Measurements from ENCODE around the gene MTG1. TPM values are rescaled to one million over a fixed set of nuclear protein-coding genes. Genes with fewer than 3 reads are reported as not detected.

The MTG1 gene
- total RNA-seq, 2 donors from 2014 or later = 48.7 to 51.2 TPM

DNA sequence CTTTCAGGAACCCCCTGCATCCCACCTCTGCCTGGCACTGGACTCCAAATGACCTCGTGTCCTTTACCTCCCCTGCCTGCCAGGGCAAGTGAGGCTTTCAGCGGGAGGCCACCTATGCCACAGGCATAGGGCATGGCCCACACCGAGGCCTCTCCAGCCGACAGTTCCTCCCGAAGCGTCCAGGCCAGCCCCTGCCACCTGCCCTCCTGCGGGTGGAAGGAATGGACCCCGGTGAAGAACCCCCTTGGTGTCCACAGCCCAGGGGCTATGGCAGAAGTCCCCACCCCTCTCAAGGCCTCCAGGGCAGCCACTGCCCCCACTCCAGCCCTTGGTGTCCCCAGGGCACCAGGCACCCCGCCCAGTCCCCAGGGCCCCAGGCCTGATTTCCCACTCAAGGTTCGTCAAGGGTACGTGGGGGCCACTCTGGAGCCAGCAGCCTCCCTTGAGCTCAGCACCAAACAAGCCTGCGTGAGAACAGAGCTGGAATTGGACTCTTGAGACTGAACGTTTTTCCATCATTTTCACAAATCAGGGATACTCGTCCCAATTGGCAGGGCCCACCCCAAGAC, 39.2 kb upstream of the MTG1 start:
- ATAC-seq (no peak), DNase-seq (no peak)
- H3K4me1 Mint-ChIP-seq = no peaks in the 10 kb centered on the region
- H3K27me3 Mint-ChIP-seq = peaks cover 6% of the 10 kb centered on the region
- H3K36me3 Mint-ChIP-seq (ENCODE audit: low read depth) = no peaks in the 10 kb centered on the region
- H3K9me3 ChIP-seq (ENCODE audit: control insufficient read depth, low read length, poor library complexity, severe bottlenecking) = no peaks in the 10 kb centered on the region
- H3K4me3 Mint-ChIP-seq = no peak overlapping the region
- no peak overlapping the region for H3K27ac Mint-ChIP-seq

DNA sequence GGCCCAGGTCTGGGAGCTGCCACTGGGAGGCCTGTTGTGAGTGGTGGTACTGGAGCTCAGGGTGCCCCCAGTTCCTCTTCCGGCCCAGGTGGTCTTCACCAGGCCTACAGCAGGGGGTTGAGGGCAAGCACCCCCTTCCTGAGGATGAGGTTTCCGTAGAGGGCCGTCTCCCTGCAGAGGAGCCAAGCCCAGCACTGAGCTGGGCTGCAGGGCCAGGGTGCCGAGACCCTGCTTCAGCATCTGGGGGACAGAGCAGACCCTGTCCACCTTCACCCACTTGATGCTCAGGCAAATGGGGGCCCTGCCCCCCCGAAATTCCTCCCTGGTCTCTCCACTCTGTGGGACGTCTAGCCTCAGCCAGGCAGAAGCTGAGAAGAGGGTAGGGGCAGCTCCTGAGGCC, 38.7 kb upstream of the MTG1 start:
- H3K27me3 Mint-ChIP-seq = peaks cover 6% of the 10 kb centered on the region
- DNase-seq = no peak

DNA sequence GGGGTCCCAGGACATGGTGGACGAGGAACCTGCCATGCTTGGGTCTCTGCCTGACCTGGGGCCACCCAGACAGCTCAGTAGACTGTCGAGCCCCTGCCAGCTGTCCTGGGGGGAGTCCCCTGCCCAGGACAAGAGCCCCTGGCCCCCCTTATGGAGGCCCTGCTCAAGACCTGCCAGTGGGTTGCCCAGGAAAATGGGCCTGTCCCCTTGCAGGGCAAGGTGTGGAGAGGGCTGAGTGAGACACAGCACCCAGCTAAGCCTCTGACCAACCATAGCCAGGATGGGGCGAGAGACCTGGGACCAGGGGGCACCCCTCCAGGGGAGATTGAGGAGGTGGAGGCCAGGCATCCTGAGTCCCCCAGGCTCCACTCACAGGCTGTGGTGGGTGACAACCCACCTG, 38.0 kb upstream of the MTG1 start:
- no peaks in the 10 kb centered on the region for H3K36me3 Mint-ChIP-seq (ENCODE audit: low read depth)
- ATAC-seq = no peak
- H3K4me1 Mint-ChIP-seq = no peaks in the 10 kb centered on the region
- no peaks in the 10 kb centered on the region for H3K9me3 ChIP-seq (ENCODE audit: control insufficient read depth, low read length, poor library complexity, severe bottlenecking)
- DNase-seq = no peak
- peaks cover 1% of the 10 kb centered on the region for H3K27me3 Mint-ChIP-seq
- peak overlapping the region; percentile 62 for H3K4me3 Mint-ChIP-seq
- H3K27ac Mint-ChIP-seq = no peak overlapping the region

More for the DNA sequence above, 38.7 kb upstream of the MTG1 start:
- H3K27ac Mint-ChIP-seq = no peak overlapping the region
- H3K4me3 Mint-ChIP-seq = no peak overlapping the region
- H3K9me3 ChIP-seq (ENCODE audit: control insufficient read depth, low read length, poor library complexity, severe bottlenecking) = no peaks in the 10 kb centered on the region
- no peak for ATAC-seq
- H3K36me3 Mint-ChIP-seq (ENCODE audit: low read depth) = no peaks in the 10 kb centered on the region
- no peaks in the 10 kb centered on the region for H3K4me1 Mint-ChIP-seq

DNA sequence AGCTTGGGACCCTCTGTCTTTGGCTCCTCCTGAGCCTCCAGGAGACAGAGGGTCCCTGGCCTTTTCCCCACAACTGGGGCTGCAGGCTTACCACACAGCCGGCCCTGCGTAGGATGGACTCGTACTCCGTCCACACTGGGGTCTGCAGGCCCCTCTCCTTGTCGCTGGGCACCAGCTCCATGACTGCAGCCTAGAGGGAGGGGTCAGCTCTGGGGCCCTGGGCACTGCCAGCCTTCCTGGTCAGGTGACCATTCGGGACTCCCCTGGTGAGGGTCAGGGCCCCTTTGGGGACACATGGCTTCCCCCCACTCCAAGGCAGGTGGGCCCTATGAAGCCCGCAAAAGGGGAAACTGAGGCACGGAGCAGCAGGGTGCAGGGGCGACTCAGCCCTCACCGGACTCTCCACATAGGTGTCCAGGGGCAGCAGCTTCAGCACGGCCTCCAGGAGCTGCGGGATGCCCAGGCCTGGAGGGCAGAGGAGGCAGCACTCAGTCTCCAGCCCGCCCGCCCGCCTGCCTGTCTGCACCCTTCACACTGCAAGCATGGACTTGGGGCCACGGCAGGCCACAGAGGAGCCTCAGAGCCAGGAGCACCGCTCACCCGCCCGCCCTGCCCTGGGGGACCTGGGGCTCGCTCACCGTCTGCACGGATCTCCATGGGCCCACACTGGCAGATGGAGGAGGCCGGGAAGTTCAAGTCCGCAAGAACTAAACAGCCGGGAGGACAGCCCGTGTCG, 37.2 kb upstream of the MTG1 start:
- Mint-ChIP-seq H3K4me1 (peaks cover 5% of the 10 kb centered on the region), H3K4me3 (peak overlapping the region; percentile 80), H3K27ac (no peak overlapping the region), H3K27me3 (no peaks in the 10 kb centered on the region), H3K36me3 (ENCODE audit: low read depth) (no peaks in the 10 kb centered on the region)
- no peak for ATAC-seq
- no peak for DNase-seq
- H3K9me3 ChIP-seq (ENCODE audit: control insufficient read depth, low read length, poor library complexity, severe bottlenecking) = no peaks in the 10 kb centered on the region

DNA sequence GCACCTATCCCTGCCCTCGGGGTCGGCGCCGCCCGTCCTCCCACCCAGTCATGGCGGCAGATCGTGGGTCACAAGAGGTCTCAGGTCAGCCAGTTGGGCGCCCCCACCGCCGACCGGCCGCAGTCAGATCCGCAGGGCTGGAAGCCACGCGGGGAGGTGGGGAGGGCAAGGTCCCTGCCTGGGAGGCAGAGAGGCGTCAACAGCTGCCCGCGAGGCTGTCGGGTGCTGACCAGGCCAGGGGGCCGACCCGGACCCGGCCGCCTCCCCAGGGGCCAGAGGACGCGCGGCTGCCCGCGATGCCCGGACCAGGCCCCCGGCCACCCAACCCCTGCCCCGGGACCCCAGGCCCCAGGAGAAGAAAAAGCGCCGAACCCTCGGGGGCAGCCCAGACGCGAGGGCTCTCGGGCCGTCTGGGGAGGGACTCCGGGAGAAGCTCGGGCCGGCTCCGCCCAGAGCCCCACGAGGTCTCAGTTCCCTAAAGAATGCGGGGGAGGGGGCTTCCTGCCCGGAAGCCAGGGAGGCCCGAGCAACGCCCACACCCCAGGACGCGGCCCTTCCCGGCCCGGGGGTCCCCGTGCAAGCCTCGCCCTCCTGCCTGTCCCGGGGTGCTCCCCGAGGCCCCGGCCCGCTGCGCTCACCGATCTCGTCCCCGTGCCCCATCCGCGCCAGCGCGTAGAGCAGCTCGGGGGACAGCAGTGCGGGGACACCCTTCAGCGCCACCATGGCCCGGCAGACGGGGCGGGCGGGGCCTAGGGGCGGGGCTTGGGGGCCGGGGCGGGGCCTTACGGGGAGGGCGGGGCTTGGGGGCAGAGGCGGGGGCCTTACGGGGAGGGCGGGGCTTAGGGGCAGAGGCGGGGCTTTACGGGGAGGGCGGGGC, 36.4 kb upstream of the MTG1 start, which contains the start of gene FUOM:
Gene FUOM, minus strand, starts transcription at position 735 of the 877 bp plus-strand sequence. Its CDS starts 12 bp downstream, at position 723.
- peak; percentile 92 for ATAC-seq
- Mint-ChIP-seq H3K27ac (no peak within 1 kb of the TSS), H3K27me3 (no peaks in the 10 kb centered on the region), H3K4me1 (peaks cover 11% of the 10 kb centered on the region), H3K4me3 (peak within 1 kb of the TSS; percentile 80), H3K36me3 (ENCODE audit: low read depth) (no peaks in the 10 kb centered on the region)
- DNase-seq = peak; percentile 52 to 69 (median 69)
- H3K9me3 ChIP-seq (ENCODE audit: control insufficient read depth, low read length, poor library complexity, severe bottlenecking) = no peaks in the 10 kb centered on the region

DNA sequence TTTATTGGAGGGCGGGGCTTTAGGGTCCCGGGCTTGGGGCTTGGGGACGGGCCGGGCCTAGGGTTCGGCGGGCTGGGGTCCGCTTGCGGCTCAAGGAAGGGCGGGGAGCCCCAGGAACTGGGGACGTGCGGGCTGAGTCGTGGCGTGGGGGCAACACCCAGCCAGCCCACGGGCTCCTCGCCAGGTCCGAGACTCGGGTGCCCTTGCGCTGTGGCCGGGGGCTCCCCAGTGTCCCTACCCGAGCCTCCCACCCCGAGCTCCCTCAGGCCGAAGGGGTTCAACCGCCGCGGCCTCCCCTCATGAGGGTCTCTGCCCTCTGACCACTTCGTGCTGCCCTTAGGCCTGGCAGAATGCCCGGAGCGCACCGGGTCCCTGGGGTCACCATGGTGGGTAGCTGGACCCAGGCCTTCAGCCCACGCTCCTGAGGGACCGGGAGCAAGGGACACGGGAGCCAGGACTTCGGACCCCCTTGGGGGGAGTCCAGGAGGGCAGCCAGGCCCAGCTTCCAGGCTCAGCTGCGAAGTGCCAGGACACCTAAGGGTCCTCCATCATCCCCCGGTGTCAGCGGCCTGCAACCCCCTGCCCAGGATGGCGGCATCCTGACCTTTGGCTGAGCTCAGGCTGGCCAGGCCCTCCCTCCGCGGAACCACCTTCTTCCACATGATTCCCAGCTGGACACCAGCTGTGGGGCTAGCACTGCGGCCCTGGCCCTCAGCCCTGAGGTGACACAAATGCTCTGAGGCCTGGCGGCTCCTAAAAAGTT, 35.6 kb upstream of the MTG1 start:
- no peaks in the 10 kb centered on the region for H3K27me3 Mint-ChIP-seq
- H3K4me1 Mint-ChIP-seq = peaks cover 11% of the 10 kb centered on the region
- H3K9me3 ChIP-seq (ENCODE audit: control insufficient read depth, low read length, poor library complexity, severe bottlenecking) = no peaks in the 10 kb centered on the region
- no peak for DNase-seq
- H3K4me3 Mint-ChIP-seq = no peak overlapping the region
- no peaks in the 10 kb centered on the region for H3K36me3 Mint-ChIP-seq (ENCODE audit: low read depth)
- no peak for ATAC-seq
- H3K27ac Mint-ChIP-seq = no peak overlapping the region

DNA sequence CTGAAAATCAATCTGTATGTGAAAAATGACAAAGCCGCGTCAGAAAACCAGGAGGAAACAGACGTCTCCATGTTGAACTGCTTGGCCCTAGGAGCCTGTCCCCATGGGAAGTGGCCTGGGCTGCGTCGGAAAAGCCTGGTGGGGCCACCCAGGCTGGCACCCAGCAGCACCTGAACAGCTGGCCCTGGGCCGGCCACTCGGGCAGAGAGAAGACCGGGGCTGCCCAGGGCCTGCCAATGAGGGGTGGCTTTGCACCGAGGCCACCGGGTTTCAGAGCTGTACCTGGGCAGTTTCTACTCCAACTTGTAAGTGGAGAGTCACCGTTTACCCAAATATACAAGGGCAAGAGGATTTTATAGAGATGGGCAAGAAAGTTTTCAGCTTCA, 35.0 kb upstream of the MTG1 start:
- Mint-ChIP-seq H3K27me3 (no peaks in the 10 kb centered on the region), H3K4me1 (peaks cover 11% of the 10 kb centered on the region), H3K36me3 (ENCODE audit: low read depth) (no peaks in the 10 kb centered on the region), H3K4me3 (no peak overlapping the region), H3K27ac (no peak overlapping the region)
- DNase-seq (no peak), ATAC-seq (no peak)
- no peaks in the 10 kb centered on the region for H3K9me3 ChIP-seq (ENCODE audit: control insufficient read depth, low read length, poor library complexity, severe bottlenecking)

DNA sequence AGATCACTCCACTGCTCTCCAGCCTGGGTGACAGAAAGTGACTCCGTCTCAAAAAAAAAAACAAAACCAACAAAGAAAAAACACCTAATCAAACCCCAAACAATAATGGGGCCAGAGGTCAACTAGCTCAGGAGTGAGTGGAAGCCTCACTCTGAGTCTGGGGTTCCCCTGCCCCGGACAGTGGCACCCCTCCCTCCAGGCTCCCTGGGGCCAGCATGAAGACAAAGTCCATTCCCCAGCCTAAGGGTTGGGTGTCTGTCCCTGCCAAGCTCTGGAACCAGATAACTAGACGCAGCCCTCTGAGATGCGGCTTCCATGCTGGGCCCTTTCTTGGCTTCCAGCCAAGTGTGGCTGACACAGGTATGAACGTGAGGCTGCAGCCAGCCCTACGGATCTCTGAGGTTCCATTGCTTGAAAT, 34.4 kb upstream of the MTG1 start:
- H3K27ac Mint-ChIP-seq = no peak overlapping the region
- ATAC-seq = no peak

DNA sequence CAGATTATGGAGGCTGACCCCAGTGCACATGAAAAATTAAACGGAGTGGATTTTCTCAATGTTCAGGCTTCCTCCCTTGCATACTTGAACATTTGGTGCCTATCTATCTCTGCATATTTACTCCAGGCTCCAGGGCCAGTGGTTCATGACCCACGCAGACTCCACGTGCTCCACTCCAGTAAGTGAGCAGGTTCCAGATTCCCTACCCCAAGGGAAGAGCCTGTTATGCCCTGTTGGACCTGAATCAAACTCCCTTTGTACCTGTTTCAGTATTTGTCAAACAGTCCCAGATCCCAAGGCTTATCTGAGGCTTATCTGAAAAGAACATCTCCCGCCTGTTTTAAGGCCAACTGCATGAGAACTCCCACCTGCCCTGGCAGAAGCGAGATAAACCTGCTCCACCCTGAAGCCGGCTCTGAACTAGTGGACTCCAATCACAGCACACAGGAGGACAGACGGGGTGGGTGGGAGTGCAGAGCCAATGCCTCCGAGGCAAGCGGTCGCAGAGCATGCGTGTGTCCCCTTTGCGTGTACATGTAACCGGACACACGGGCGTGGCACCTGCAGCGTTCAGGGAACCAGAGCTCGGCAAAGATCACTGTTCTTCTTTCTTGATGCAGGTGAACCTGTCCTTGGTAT, 33.9 kb upstream of the MTG1 start:
- no peak for ATAC-seq
- no peak for DNase-seq
- Mint-ChIP-seq H3K27ac (peak overlapping the region; percentile 41), H3K4me3 (no peak overlapping the region), H3K36me3 (ENCODE audit: low read depth) (no peaks in the 10 kb centered on the region), H3K4me1 (peaks cover 11% of the 10 kb centered on the region), H3K27me3 (no peaks in the 10 kb centered on the region)
- H3K9me3 ChIP-seq (ENCODE audit: control insufficient read depth, low read length, poor library complexity, severe bottlenecking) = no peaks in the 10 kb centered on the region

More for the DNA sequence above, 34.4 kb upstream of the MTG1 start:
- Mint-ChIP-seq H3K4me3 (no peak overlapping the region), H3K4me1 (peaks cover 11% of the 10 kb centered on the region), H3K36me3 (ENCODE audit: low read depth) (no peaks in the 10 kb centered on the region), H3K27me3 (no peaks in the 10 kb centered on the region)
- no peak for DNase-seq
- H3K9me3 ChIP-seq (ENCODE audit: control insufficient read depth, low read length, poor library complexity, severe bottlenecking) = no peaks in the 10 kb centered on the region

DNA sequence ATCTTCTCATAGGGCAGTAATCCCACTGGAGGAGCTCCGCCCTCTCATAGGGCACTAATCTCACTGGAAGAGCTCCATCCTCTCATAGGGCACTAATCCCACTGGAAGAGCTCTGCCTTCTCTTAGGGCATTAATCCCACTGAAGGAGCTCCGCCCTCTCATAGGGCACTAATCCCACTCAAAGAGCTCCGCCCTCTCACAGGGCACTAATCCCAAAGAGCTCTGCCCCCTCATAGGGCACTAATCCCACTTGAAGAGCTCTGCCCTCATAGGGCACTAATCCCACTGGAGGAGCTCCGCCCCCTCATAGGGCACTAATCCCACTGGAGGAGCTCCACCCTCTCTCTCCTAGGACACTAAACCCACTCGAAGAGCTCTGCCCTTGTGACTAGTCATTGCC, 32.7 kb upstream of the MTG1 start:
- H3K4me3 Mint-ChIP-seq = no peak overlapping the region
- H3K27ac Mint-ChIP-seq = peak overlapping the region; percentile 77
- ATAC-seq (no peak), DNase-seq (no peak)
- H3K9me3 ChIP-seq (ENCODE audit: control insufficient read depth, low read length, poor library complexity, severe bottlenecking) = no peaks in the 10 kb centered on the region
- peaks cover 11% of the 10 kb centered on the region for H3K4me1 Mint-ChIP-seq
- no peaks in the 10 kb centered on the region for H3K27me3 Mint-ChIP-seq
- H3K36me3 Mint-ChIP-seq (ENCODE audit: low read depth) = no peaks in the 10 kb centered on the region

DNA sequence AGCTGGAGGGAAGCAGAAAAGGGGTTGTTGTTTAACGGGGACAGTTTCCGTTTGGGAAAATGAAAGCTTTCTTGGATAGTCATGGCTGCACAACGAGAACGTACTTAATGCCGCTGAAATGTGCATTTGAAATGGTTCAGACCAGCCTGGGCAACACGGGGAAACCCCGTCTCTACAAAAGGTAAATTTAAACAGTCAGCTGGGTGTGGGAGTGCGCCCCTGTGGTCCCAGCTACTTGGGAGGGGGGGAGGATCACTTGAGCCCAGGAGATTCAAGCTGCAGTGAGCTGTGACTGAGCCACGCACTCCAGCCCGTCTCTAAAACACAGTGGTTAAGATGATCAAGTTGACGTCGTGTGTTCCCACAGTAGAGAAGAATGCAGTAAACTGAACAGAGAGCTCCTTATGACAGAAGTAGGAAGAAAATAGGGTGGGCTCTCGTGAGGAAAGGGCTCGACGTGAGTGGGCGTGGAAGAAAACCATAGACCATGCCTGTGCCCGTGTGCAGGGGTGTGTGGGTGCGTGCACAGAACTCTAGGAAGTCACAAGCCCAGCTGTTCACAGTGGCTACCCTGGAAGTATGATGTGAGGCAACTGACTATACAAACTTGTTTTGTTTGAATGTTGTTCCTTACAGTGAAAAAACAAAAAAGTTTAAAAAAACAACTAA, 32.0 kb upstream of the MTG1 start:
- no peak for DNase-seq
- no peaks in the 10 kb centered on the region for H3K27me3 Mint-ChIP-seq
- H3K4me1 Mint-ChIP-seq = peaks cover 11% of the 10 kb centered on the region
- ATAC-seq = no peak
- no peaks in the 10 kb centered on the region for H3K36me3 Mint-ChIP-seq (ENCODE audit: low read depth)
- peak overlapping the region; percentile 43 for H3K4me3 Mint-ChIP-seq
- H3K9me3 ChIP-seq (ENCODE audit: control insufficient read depth, low read length, poor library complexity, severe bottlenecking) = no peaks in the 10 kb centered on the region
- peak overlapping the region; percentile 77 for H3K27ac Mint-ChIP-seq

DNA sequence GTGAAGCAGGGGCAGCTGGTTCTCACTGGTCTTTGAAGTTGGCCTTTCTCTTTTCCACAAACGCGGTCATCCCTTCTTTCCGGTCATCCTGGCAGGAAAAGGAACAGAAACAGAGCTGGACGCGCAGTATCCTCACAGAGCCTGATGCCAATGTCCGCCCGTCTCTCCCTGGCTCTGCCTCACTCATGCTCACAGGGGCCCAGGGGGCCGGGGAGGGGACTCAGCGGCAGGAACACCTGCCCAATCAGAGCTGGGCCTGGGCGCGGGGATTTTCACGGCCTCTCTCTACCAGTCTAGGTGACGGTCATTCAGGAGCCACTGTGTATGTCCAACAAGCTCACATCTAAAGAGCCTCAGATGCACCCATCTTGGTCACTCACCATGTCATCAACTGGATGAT, 31.1 kb upstream of the MTG1 start:
- Mint-ChIP-seq H3K4me1 (peaks cover 12% of the 10 kb centered on the region), H3K36me3 (ENCODE audit: low read depth) (no peaks in the 10 kb centered on the region), H3K4me3 (no peak overlapping the region), H3K27ac (no peak overlapping the region), H3K27me3 (no peaks in the 10 kb centered on the region)
- DNase-seq (no peak), ATAC-seq (no peak)
- no peaks in the 10 kb centered on the region for H3K9me3 ChIP-seq (ENCODE audit: control insufficient read depth, low read length, poor library complexity, severe bottlenecking)
